ENCODE data around the gene TAX1BP1.
"Not testable (repeated sequence)": the region's sequence is repeated elsewhere in the genome, so short reads cannot be mapped to it uniquely, and the experiment has no call there.

GRCh38 chr7:27742091-27742710 is 2.2 kb downstream of the TAX1BP1 start:
- not testable (repeated sequence) for TF ChIP-seq CTCF (IDR thresholded peaks at IDR 0.05; ENCODE audit: extremely low read depth in 1 of 2, insufficient read depth in 1 of 2, low read depth in 1 of 2, low read length in 2 of 2); POLR2A (IDR thresholded peaks at IDR 0.05; ENCODE audit: low read depth, low read length); EZH2 (IDR thresholded peaks at IDR 0.05; ENCODE audit: borderline replicate concordance, low read depth, low read length, severe bottlenecking); POLR2AphosphoS5 (IDR thresholded peaks at IDR 0.05; ENCODE audit: insufficient read depth, low read depth, low read length); MAX (IDR thresholded peaks at IDR 0.05; ENCODE audit: insufficient read depth, insufficient read length); JUN (IDR thresholded peaks at IDR 0.05; ENCODE audit: borderline replicate concordance, insufficient read depth, insufficient read length, low read depth); MYC (IDR thresholded peaks at IDR 0.05; ENCODE audit: low read depth, low read length); FOS (IDR thresholded peaks at IDR 0.05; ENCODE audit: borderline replicate concordance, insufficient read depth, low read length); GATA2 (IDR thresholded peaks at IDR 0.05; ENCODE audit: insufficient read depth, insufficient read length, low read depth, low read length)

Data from endothelial cell of umbilical vein (primary cell).